SH-SY5Y (cell line): ENCODE results near the gene NAT14.

ENCODE experiments used
- GATA2 ChIP-seq: IDR thresholded peaks from 2 replicates; pipeline ENCODE4 v1.6.1; 2011; ENCODE audit warnings: mild to moderate bottlenecking, low read depth, low read length
- GATA3 ChIP-seq: IDR thresholded peaks from 2 replicates; pipeline ENCODE4 v1.6.1; 2011; ENCODE audit warnings: low read depth, mild to moderate bottlenecking, low read length, moderate library complexity

DNA sequence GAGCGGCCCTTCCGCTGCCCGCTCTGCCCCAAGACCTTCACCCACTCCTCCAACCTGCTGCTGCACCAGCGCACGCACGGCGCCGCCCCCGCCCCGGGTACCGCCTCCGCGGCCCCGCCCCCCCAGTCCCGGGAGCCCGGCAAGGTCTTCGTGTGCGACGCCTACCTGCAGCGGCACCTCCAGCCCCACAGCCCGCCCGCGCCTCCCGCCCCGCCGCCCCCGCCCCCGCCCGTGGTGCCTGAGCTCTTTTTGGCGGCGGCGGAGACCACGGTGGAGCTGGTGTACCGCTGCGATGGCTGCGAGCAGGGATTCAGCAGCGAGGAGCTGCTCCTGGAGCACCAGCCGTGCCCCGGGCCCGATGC lies 3.2 kb upstream of the NAT14 start:
- TF ChIP-seq GATA2 (no peak), GATA3 (no peak)
